Measurements from ENCODE around the gene DRAXIN. TPM values are rescaled to one million over a fixed set of nuclear protein-coding genes. Genes with fewer than 3 reads are reported as not detected.

Gene DRAXIN
- total and polyA plus RNA-seq, 3 experiments from 2014 or later, result 0.09 to 0.12 (median 0.11) TPM

Other genes starting within 250 kb of the DRAXIN start
- gene DISP3, start 212.6 kb upstream of the DRAXIN start, total RNA-seq, result under 1 TPM; 0.35 to 0.42 TPM
- gene DISP3, start 212.6 kb upstream of the DRAXIN start, polyA plus RNA-seq, result 0.46 TPM
- gene FBXO2, start 37.3 kb upstream of the DRAXIN start, total RNA-seq, result 1 to 10 TPM; 1.8 to 2.0 TPM
- 4.6 TPM for gene FBXO2, start 37.3 kb upstream of the DRAXIN start, polyA plus RNA-seq
- 10 to 100 TPM; 14.2 to 16.0 TPM for gene FBXO44, start 36.8 kb upstream of the DRAXIN start, total RNA-seq
- gene FBXO44, start 36.8 kb upstream of the DRAXIN start, polyA plus RNA-seq, result 12.0 TPM
- 1 to 10 TPM; 8.8 to 9.4 TPM for gene FBXO6, start 27.5 kb upstream of the DRAXIN start, total RNA-seq
- gene FBXO6, start 27.5 kb upstream of the DRAXIN start, polyA plus RNA-seq, result 30.4 TPM
- gene MAD2L2, start 10.6 kb upstream of the DRAXIN start, total RNA-seq, result 10 to 100 TPM; 60.1 to 66.2 TPM
- 57.2 TPM for gene MAD2L2, start 10.6 kb upstream of the DRAXIN start, polyA plus RNA-seq
- 10 to 100 TPM in 1 of 2 experiments, 1 to 10 TPM in 1; 9.7 to 10.6 TPM for gene AGTRAP, start 44.4 kb downstream of the DRAXIN start, total RNA-seq
- 103 TPM for gene AGTRAP, start 44.4 kb downstream of the DRAXIN start, polyA plus RNA-seq
- not detected for gene C1orf167, start 70.5 kb downstream of the DRAXIN start, total RNA-seq
- 0.81 TPM for gene C1orf167, start 70.5 kb downstream of the DRAXIN start, polyA plus RNA-seq
- 10 to 100 TPM; 13.5 to 16.3 TPM for gene MTHFR, start 114.3 kb downstream of the DRAXIN start, total RNA-seq
- gene MTHFR, start 114.3 kb downstream of the DRAXIN start, polyA plus RNA-seq, result 10.0 TPM
- 1 to 10 TPM; 8.9 to 9.3 TPM for gene CLCN6, start 114.5 kb downstream of the DRAXIN start, total RNA-seq
- gene CLCN6, start 114.5 kb downstream of the DRAXIN start, polyA plus RNA-seq, result 1.7 TPM
- not detected for gene NPPA, start 156.1 kb downstream of the DRAXIN start, total RNA-seq
- not detected for gene NPPA, start 156.1 kb downstream of the DRAXIN start, polyA plus RNA-seq
- not detected for gene NPPB, start 167.2 kb downstream of the DRAXIN start, total RNA-seq
- not detected for gene NPPB, start 167.2 kb downstream of the DRAXIN start, polyA plus RNA-seq
- 10 to 100 TPM; 31.3 to 33.9 TPM for gene KIAA2013, start 234.7 kb downstream of the DRAXIN start, total RNA-seq
- gene KIAA2013, start 234.7 kb downstream of the DRAXIN start, polyA plus RNA-seq, result 63.2 TPM
- 10 to 100 TPM; 25.8 to 31.0 TPM for gene PLOD1, start 243.0 kb downstream of the DRAXIN start, total RNA-seq
- 9.4 TPM for gene PLOD1, start 243.0 kb downstream of the DRAXIN start, polyA plus RNA-seq

Measured in CD8-positive, alpha-beta memory T cell (primary cell).